Stomach (tissue), 19 donors: ENCODE measurements around the gene HDAC1. TPM values are rescaled to one million over a fixed set of nuclear protein-coding genes. Genes with fewer than 3 reads are reported as not detected.
A peak's percentile ranks its signal among the peaks of the same experiment; 100 is the strongest.

Experiments
- DNase-seq, 2 donors: peaks; one replicate each; pipeline versions ENCODE4 v3.0.0 to v3.0.0-alpha.2; 2013 to 2019
- H3K27ac ChIP-seq, 5 donors: fragments of 200-600 bp in 4 of 5; sonication (generic) in 4 of 5; one replicate each; pipeline ENCODE4 v1.5.1; 2013 to 2019; ENCODE audit warnings: mild to moderate bottlenecking in 1 of 5, moderate library complexity in 1 of 5
- H3K27me3 ChIP-seq, 3 donors: fragments of 200-600 bp; sonication (generic); one replicate each; pipeline ENCODE4 v1.5.1; 2017 to 2019; ENCODE audit warnings: mixed run types in 1 of 3
- H3K36me3 ChIP-seq, 4 donors: fragments of 200-600 bp; sonication (generic); 1 replicate in 3 of 4; 2 replicates in 1 of 4; pipeline ENCODE4 v1.5.1; 2016 to 2019
- H3K4me1 ChIP-seq, 4 donors: fragments of 200-600 bp; sonication (generic); one replicate each; pipeline ENCODE4 v1.5.1; 2016 to 2019
- H3K4me3 ChIP-seq, 4 donors: fragments of 200-600 bp; sonication (generic) in 3 of 4; one replicate each; pipeline ENCODE4 v1.5.1; 2016 to 2019; ENCODE audit warnings: mild to moderate bottlenecking in 1 of 4
- H3K9me3 ChIP-seq, 4 donors: fragments of 200-600 bp; sonication (generic); one replicate each; pipeline ENCODE4 v1.5.1; 2016 to 2019
- CTCF ChIP-seq, 7 experiments: fragments of 450-650 bp in 4 of 7; fragments of 200-600 bp in 3 of 7; sonication (generic) in 3 of 7; IDR thresholded peaks; one replicate each; pipeline ENCODE4 v1.5.1; 2016 to 2019; ENCODE audit warnings: antibody characterized with exemption in 7 of 7, control low read depth in 2 of 7, mild to moderate bottlenecking in 1 of 7
- EP300 ChIP-seq: sonication (generic); formaldehyde crosslinking; IDR thresholded peaks from one replicate; pipeline ENCODE4 v1.6.1; 2017; ENCODE audit warnings: antibody characterized with exemption
- POLR2A ChIP-seq, 4 donors: fragments of 450-650 bp; IDR thresholded peaks; one replicate each; pipeline ENCODE4 v1.6.1; 2016; ENCODE audit warnings: antibody characterized with exemption in 4 of 4, control low read depth in 2 of 4, mild to moderate bottlenecking in 1 of 4, moderate library complexity in 1 of 4
- POLR2AphosphoS5 ChIP-seq, 3 donors: sonication (generic); formaldehyde crosslinking; IDR thresholded peaks; one replicate each; pipeline ENCODE4 v1.6.1; 2016; ENCODE audit warnings: antibody characterized with exemption in 3 of 3
- WGBS, 5 donors: extraction: QIAGEN DNeasy Blood & Tissue Kit in 3 of 5; methylation state at CpG; one replicate each; pipeline versions ENCODE4 v1.1.5 to v1.1.7; 2013 to 2018; 5-methylcytosine and 5-hydroxymethylcytosine counted together
- intact Hi-C: fragments of 100-400 bp; cut with DNase I; formaldehyde crosslinking; loops from one replicate; pipeline ENCODE4 v1.15.1; 2023; ENCODE audit warnings: low total_unique reads
- long read RNA-seq, 10 donors: transcript quantifications; one replicate each; lab custom pipeline, GENCODE V29; 2026
- polyA plus RNA-seq, 3 donors: library from polyadenylated mRNA; stranded (reverse); fragments of 200-250 nt; gene quantifications; one replicate each; pipeline ENCODE4 v1.2.3, GENCODE V29; 2013
- total RNA-seq, 5 donors: library from RNA; depleted of rRNA; stranded (reverse); fragments of >200 nt; gene quantifications; one replicate each; pipeline versions ENCODE4 v1.1.0 to v1.2.3, GENCODE V29; 2014 to 2016
- donor health status: healthy with polysubstance abuse.
- donor health status: Bipolar disorder and iron deficiency.
- donor health status: healthy.

The HDAC1 gene
- total RNA-seq (100 to 1,000 TPM in 1 of 5 donors, 10 to 100 TPM in 4; 62.0 to 143 (median 77.0) TPM), polyA plus RNA-seq (100 to 1,000 TPM in 1 of 3 donors, 10 to 100 TPM in 2; 50.7 to 113 (median 57.1) TPM)
- long read RNA-seq, donor 1, transcript HDAC1-201 (14 exons, 2,124 nt), result major isoform, 6 of 20 reads
- long read RNA-seq, donor 1, partial matches to known transcripts, result 12 of 20 reads
- long read RNA-seq, donor 1, other reads (novel, unspliced or antisense), result 0 of 20 reads
- long read RNA-seq, donor 2, transcript HDAC1-201 (14 exons, 2,124 nt), result major isoform, 20 of 49 reads
- long read RNA-seq, donor 2, partial matches to known transcripts, result 23 of 49 reads
- long read RNA-seq, donor 2, other reads (novel, unspliced or antisense), result 0 of 49 reads
- long read RNA-seq, donor 3, transcript HDAC1-201 (14 exons, 2,124 nt), result major isoform, 16 of 47 reads
- long read RNA-seq, donor 3, partial matches to known transcripts, result 27 of 47 reads
- long read RNA-seq, donor 3, other reads (novel, unspliced or antisense), result 0 of 47 reads
- long read RNA-seq, donor 4, partial matches to known transcripts, result 0 of 3 reads
- long read RNA-seq, donor 4, other reads (novel, unspliced or antisense), result 0 of 3 reads
- long read RNA-seq, donor 5, transcript HDAC1-201 (14 exons, 2,124 nt), result major isoform, 20 of 47 reads
- long read RNA-seq, donor 5, partial matches to known transcripts, result 25 of 47 reads
- long read RNA-seq, donor 5, other reads (novel, unspliced or antisense), result 0 of 47 reads
- long read RNA-seq, donor 6, result 0 reads
- long read RNA-seq, donor 7, transcript HDAC1-201 (14 exons, 2,124 nt), result major isoform, 15 of 236 reads
- long read RNA-seq, donor 7, partial matches to known transcripts, result 12 of 236 reads
- long read RNA-seq, donor 7, other reads (novel, unspliced or antisense), result 206 of 236 reads
- long read RNA-seq, donor 8, transcript HDAC1-201 (14 exons, 2,124 nt), result major isoform, 27 of 43 reads
- long read RNA-seq, donor 8, partial matches to known transcripts, result 13 of 43 reads
- long read RNA-seq, donor 8, other reads (novel, unspliced or antisense), result 0 of 43 reads
- long read RNA-seq, donor 9, transcript HDAC1-201 (14 exons, 2,124 nt), result major isoform, 15 of 25 reads
- long read RNA-seq, donor 9, partial matches to known transcripts, result 6 of 25 reads
- long read RNA-seq, donor 9, other reads (novel, unspliced or antisense), result 0 of 25 reads
- long read RNA-seq, donor 10, transcript HDAC1-201 (14 exons, 2,124 nt), result major isoform, 18 of 21 reads
- long read RNA-seq, donor 10, partial matches to known transcripts, result 0 of 21 reads
- long read RNA-seq, donor 10, other reads (novel, unspliced or antisense), result 0 of 21 reads

- Histone ChIP-seq H3K4me3 (peak within 1 kb of the TSS; percentile 66 to 87 (median 83)), H3K36me3 (peaks cover 0 to 9% (median 0%) of the 10 kb centered on the region in 4 donors), H3K27ac (peak within 1 kb of the TSS; percentile 89 to 93 (median 91)), H3K4me1 (peaks cover 10 to 67% (median 46%) of the 10 kb centered on the region in 4 donors), H3K27me3 (no peaks in the 10 kb centered on the region), H3K9me3 (no peaks in the 10 kb centered on the region)
- TF ChIP-seq POLR2AphosphoS5 (IDR thresholded peaks at IDR 0.05) (peak; percentile 22 to 81 (median 80)), CTCF (IDR thresholded peaks at IDR 0.05) (no peak), EP300 (no peak), POLR2A (IDR thresholded peaks at IDR 0.05) (no peak)
- DNase-seq, result peak; percentile 98 to 99
- 0 to 1% (median 1%) methylated on average over 59 to 67 of the region's 67 CpGs for WGBS, 5 donors
- intact Hi-C loops, result no loop called here
Measured at GRCh38 chr1:32291708-32292538, at the start of gene HDAC1. Gene HDAC1 (plus strand): TSS chr1:32292083. CDS start chr1:32292170, 87 bp downstream.

DNA sequence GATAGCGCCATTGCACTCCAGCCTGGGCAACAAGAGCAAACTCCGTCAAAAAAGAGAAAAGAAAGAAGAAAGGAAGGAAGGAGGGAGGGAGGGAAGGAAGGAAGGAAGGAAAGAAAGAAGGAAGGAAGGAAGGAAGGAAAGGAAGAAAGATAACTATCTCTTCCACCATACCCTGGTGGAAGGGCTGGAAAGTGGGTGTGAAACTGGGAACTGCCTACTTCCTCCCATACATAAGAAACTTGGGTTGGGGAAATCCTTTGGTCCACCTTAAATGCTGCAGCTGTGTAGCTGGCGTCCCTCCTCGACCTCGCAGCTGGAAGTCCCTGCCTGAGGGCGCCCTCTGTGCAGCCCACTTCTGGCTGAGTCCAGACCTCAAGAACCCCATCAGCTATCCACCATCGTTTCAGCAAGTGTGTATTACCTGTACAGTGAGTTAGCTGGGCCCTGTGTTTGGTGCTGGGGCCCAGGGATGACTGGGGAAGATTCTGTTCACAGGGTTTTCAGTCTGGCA, 49.5 kb upstream of the HDAC1 start:
- WGBS, 5 donors, result 41 to 50% (median 44%) methylated on average over 7 of the region's 7 CpGs
- H3K36me3 ChIP-seq, result no peaks in the 10 kb centered on the region
- no peaks in the 10 kb centered on the region for H3K27me3 ChIP-seq
- H3K9me3 ChIP-seq, result no peaks in the 10 kb centered on the region
- intact Hi-C loops, result no loop called here
- peak in 1 of 2 donors; percentile 66 for DNase-seq
- H3K4me3 ChIP-seq, result no peak overlapping the region
- TF ChIP-seq CTCF (IDR thresholded peaks at IDR 0.05), result no peak
- no peak for TF ChIP-seq EP300
- no peak for TF ChIP-seq POLR2A (IDR thresholded peaks at IDR 0.05)
- peak in 1 of 3 donors; percentile 13 for TF ChIP-seq POLR2AphosphoS5 (IDR thresholded peaks at IDR 0.05)
- peaks cover 4 to 56% (median 40%) of the 10 kb centered on the region in 4 donors for H3K4me1 ChIP-seq
- H3K27ac ChIP-seq, result peak overlapping the region in 4 of 5 donors; percentile 25 to 90 (median 84)

- Histone ChIP-seq H3K4me3 (peak within 1 kb of the TSS in 1 of 4 donors; percentile 2), H3K27ac (peak within 1 kb of the TSS; percentile 15 to 78 (median 69)), H3K36me3 (no peaks in the 10 kb centered on the region), H3K9me3 (no peaks in the 10 kb centered on the region), H3K4me1 (peaks cover 12 to 56% (median 26%) of the 10 kb centered on the region in 4 donors), H3K27me3 (no peaks in the 10 kb centered on the region)
- TF ChIP-seq EP300, result no peak
- peak in 2 of 3 donors; percentile 19 to 61 for TF ChIP-seq POLR2AphosphoS5 (IDR thresholded peaks at IDR 0.05)
- DNase-seq, result peak in 1 of 2 donors; percentile 61
- WGBS, 5 donors, result 54 to 75% (median 64%) methylated on average over 3 of the region's 3 CpGs
- intact Hi-C loops, result no loop called here
Measured at GRCh38 chr1:32246888-32247273, 45.0 kb upstream of the HDAC1 start, which contains the start of gene FAM167B. Gene FAM167B (plus strand): TSS chr1:32247222. CDS start chr1:32247422, 200 bp downstream.

DNA sequence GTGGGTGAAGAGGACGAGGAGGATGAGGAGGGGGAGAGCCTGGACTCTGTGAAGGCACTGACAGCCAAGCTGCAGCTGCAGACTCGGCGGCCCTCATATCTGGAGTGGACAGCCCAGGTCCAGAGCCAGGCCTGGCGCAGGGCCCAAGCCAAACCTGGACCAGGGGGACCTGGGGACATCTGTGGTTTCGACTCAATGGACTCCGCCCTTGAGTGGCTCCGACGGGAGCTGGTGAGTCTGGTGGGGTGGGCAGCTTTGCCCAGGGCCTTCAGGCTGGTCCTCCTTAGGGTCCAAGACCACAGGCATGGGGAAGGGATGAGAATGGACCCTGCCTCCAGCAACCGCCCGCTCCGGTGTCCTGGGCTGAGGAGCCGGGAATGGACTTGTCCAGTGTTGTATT, 44.4 kb upstream of the HDAC1 start:
- H3K27ac ChIP-seq, result peak overlapping the region; percentile 15 to 78 (median 69)
- intact Hi-C loops, result no loop called here
- H3K4me3 ChIP-seq, result no peak overlapping the region
- WGBS, 5 donors, result 60 to 94% (median 66%) methylated on average over 5 to 12 of the region's 12 CpGs
- no peaks in the 10 kb centered on the region for H3K27me3 ChIP-seq
- no peaks in the 10 kb centered on the region for H3K36me3 ChIP-seq
- no peak for DNase-seq
- TF ChIP-seq POLR2AphosphoS5 (IDR thresholded peaks at IDR 0.05) (no peak), POLR2A (IDR thresholded peaks at IDR 0.05) (no peak), EP300 (no peak), CTCF (IDR thresholded peaks at IDR 0.05) (no peak)
- H3K4me1 ChIP-seq, result peaks cover 12 to 50% (median 21%) of the 10 kb centered on the region in 4 donors
- no peaks in the 10 kb centered on the region for H3K9me3 ChIP-seq
